ENCODE measurements around the gene PAM. TPM values are rescaled to one million over a fixed set of nuclear protein-coding genes. Genes with fewer than 3 reads are reported as not detected.

The PAM gene
- total and polyA plus RNA-seq, 2 of the 13 experiments (the other 11 are each of a cell fraction or from before 2014, with no cell fraction given): 20.2 to 79.1 TPM

- Histone ChIP-seq H3K4me1 (ENCODE audit: insufficient read depth, low read length) (no peaks in the 10 kb centered on the region), H3K27ac (ENCODE audit: extremely low read length, insufficient read depth, low read length) (no peak overlapping the region), H3K4me3 (replicated peaks in 1 of 3; ENCODE audit: insufficient read depth in 1 of 3, low read depth in 2 of 3, low read length in 3 of 3) (no peak overlapping the region), H4K20me1 (ENCODE audit: insufficient read depth, low read length) (no peaks in the 10 kb centered on the region), H3K4me2 (ENCODE audit: low read depth, low read length) (no peak overlapping the region), H3K79me2 (ENCODE audit: insufficient read depth, low read length) (no peaks in the 10 kb centered on the region), H3K9me3 (ENCODE audit: low read length) (no peaks in the 10 kb centered on the region), H2AFZ (ENCODE audit: low read length) (no peak overlapping the region), H3K36me3 (replicated peaks in 1 of 2; ENCODE audit: control insufficient read depth in 1 of 2, insufficient read depth in 2 of 2, low read length in 2 of 2) (no peaks in the 10 kb centered on the region), H3K9ac (ENCODE audit: insufficient read depth, low read depth, low read length) (no peak overlapping the region), H3K27me3 (ENCODE audit: control insufficient read depth in 1 of 2, insufficient read depth in 2 of 2, low read length in 2 of 2) (no peaks in the 10 kb centered on the region; a peak in 1 of 5 replicates)
- ATAC-seq (no peak), DNase-seq (ENCODE audit: low spot score) (no peak), FAIRE-seq (no peak)
- WGBS (ENCODE audit: low lambda C conversion rate): 87% methylated on average over 7 of the region's 7 CpGs
- ChIA-PET POLR2A (no interaction called here), CTCF (ENCODE audit: low intra/inter-chr PET ratio, low total read pairs) (no interaction called here)
- TF ChIP-seq REXO4 (CRISPR knock-in tag; IDR thresholded peaks at IDR 0.05; ENCODE audit: borderline replicate concordance): no peak
- no TSS peak for BruUV-seq (replicated peaks)
- intact Hi-C loops (cut with micrococcal nuclease; ENCODE audit: unreplicated experiment) (no loop called here), in situ Hi-C loops (cut with HindIII; ENCODE audit: extremely low pct_ligation_motif_present, low pct_unique_long_range_greater_than_20kb) (no loop called here)
These were observed 9.4 kb downstream of the PAM start for GRCh38 chr5:102764381-102765004.

- ATAC-seq (no peak), DNase-seq (ENCODE audit: low spot score) (no peak), FAIRE-seq (no peak)
- 86% methylated on average over 3 of the region's 3 CpGs for WGBS (ENCODE audit: low lambda C conversion rate)
- Histone ChIP-seq H3K36me3 (replicated peaks in 1 of 2; ENCODE audit: control insufficient read depth in 1 of 2, insufficient read depth in 2 of 2, low read length in 2 of 2) (no peaks in the 10 kb centered on the region), H4K20me1 (ENCODE audit: insufficient read depth, low read length) (peaks cover 2% of the 10 kb centered on the region; the same call in 1 of the 2 replicates), H3K79me2 (ENCODE audit: insufficient read depth, low read length) (no peaks in the 10 kb centered on the region), H2AFZ (ENCODE audit: low read length) (no peak overlapping the region), H3K4me1 (ENCODE audit: insufficient read depth, low read length) (peaks cover 2% of the 10 kb centered on the region; the same call in 1 of the 2 replicates), H3K9me3 (ENCODE audit: low read length) (no peaks in the 10 kb centered on the region), H3K27me3 (ENCODE audit: control insufficient read depth in 1 of 2, insufficient read depth in 2 of 2, low read length in 2 of 2) (no peaks in the 10 kb centered on the region; a peak in 1 of 5 replicates), H3K4me2 (ENCODE audit: low read depth, low read length) (no peak overlapping the region), H3K4me3 (replicated peaks in 1 of 3; ENCODE audit: insufficient read depth in 1 of 3, low read depth in 2 of 3, low read length in 3 of 3) (no peak overlapping the region), H3K27ac (ENCODE audit: extremely low read length, insufficient read depth, low read length) (no peak overlapping the region), H3K9ac (ENCODE audit: insufficient read depth, low read depth, low read length) (no peak overlapping the region)
- ChIA-PET CTCF (ENCODE audit: low intra/inter-chr PET ratio, low total read pairs) (no interaction called here), POLR2A (no interaction called here)
- BruUV-seq (replicated peaks): no TSS peak
- intact Hi-C loops (cut with micrococcal nuclease; ENCODE audit: unreplicated experiment): no loop called here
- in situ Hi-C loops (cut with HindIII; ENCODE audit: extremely low pct_ligation_motif_present, low pct_unique_long_range_greater_than_20kb): no loop called here
- no peak for TF ChIP-seq SIN3A (IDR thresholded peaks at IDR 0.05; ENCODE audit: borderline replicate concordance, low read depth, low read length)
- no peak for TF ChIP-seq DMTF1 (CRISPR knock-in tag; IDR thresholded peaks at IDR 0.05)
- no peak for TF ChIP-seq FOXJ3 (CRISPR knock-in tag; IDR thresholded peaks at IDR 0.05; ENCODE audit: borderline replicate concordance)
- TF ChIP-seq SAFB2 (CRISPR knock-in tag; IDR thresholded peaks at IDR 0.05; ENCODE audit: borderline replicate concordance, low read depth): no peak
These were observed 10.2 kb downstream of the PAM start for GRCh38 chr5:102765350-102765749.
